Esophagus muscularis mucosa (tissue), 4 donors: ENCODE results near the gene POLR3G. TPM values are rescaled to one million over a fixed set of nuclear protein-coding genes. Genes with fewer than 3 reads are reported as not detected.

Experiments
- DNase-seq: peaks from one replicate; pipeline ENCODE4 v3.0.0-alpha.2; 2017; ENCODE audit errors: extremely low spot score
- H3K27ac ChIP-seq, 4 donors: fragments of 200-600 bp; sonication (generic); replicated peaks in 1 of 4; 1 replicate in 3 of 4; 2 replicates in 1 of 4; pipeline ENCODE4 v1.5.1; 2016 to 2019; ENCODE audit warnings: mild to moderate bottlenecking in 1 of 4
- H3K27me3 ChIP-seq, 4 donors: fragments of 200-600 bp; sonication (generic); one replicate each; pipeline versions ENCODE4 v1.5.1 to v1.6.0; 2016 to 2019
- H3K36me3 ChIP-seq, 4 donors: fragments of 200-600 bp; sonication (generic); one replicate each; pipeline ENCODE4 v1.5.1; 2016 to 2019
- H3K4me1 ChIP-seq, 4 donors: fragments of 200-600 bp; sonication (generic); one replicate each; pipeline ENCODE4 v1.5.1; 2016 to 2019
- H3K4me3 ChIP-seq, 4 donors: fragments of 200-600 bp; sonication (generic); 1 replicate in 2 of 4; 2 replicates in 2 of 4; pipeline ENCODE4 v1.5.1; 2016 to 2019; ENCODE audit warnings: mild to moderate bottlenecking in 4 of 4, moderate library complexity in 1 of 4
- H3K9me3 ChIP-seq, 4 donors: fragments of 200-600 bp; sonication (generic); 1 replicate in 3 of 4; 2 replicates in 1 of 4; pipeline ENCODE4 v1.5.1; 2016 to 2019
- EP300 ChIP-seq: sonication (generic); formaldehyde crosslinking; IDR thresholded peaks from one replicate; pipeline ENCODE4 v1.6.1; 2017; ENCODE audit warnings: antibody characterized with exemption
- POLR2A ChIP-seq: fragments of 450-650 bp; IDR thresholded peaks from one replicate; pipeline ENCODE4 v1.6.1; 2017; ENCODE audit warnings: antibody characterized with exemption, moderate library complexity, mild to moderate bottlenecking, low read depth
- POLR2AphosphoS5 ChIP-seq, 2 donors: sonication (generic); formaldehyde crosslinking; IDR thresholded peaks; one replicate each; pipeline ENCODE4 v1.6.1; 2017; ENCODE audit warnings: antibody characterized with exemption in 2 of 2
- WGBS: methylation state at CpG from one replicate; pipeline ENCODE4 v1.1.5; 2018; 5-methylcytosine and 5-hydroxymethylcytosine counted together
- intact Hi-C: fragments of 100-400 bp; cut with DNase I; formaldehyde crosslinking; loops from one replicate; pipeline ENCODE4 v1.15.1; 2023
- total RNA-seq, 4 donors: library from RNA; depleted of rRNA; stranded (reverse); fragments of >200 nt; gene quantifications; one replicate each; pipeline versions ENCODE4 v1.1.0 to v1.2.1, GENCODE V29; 2016
- TF ChIP-seq, protein P1 (sequence below), 3 experiments: fragments of 200-600 bp in 2 of 3; fragments of 450-650 bp in 1 of 3; sonication (generic) in 2 of 3; IDR thresholded peaks; one replicate each; pipeline ENCODE4 v1.5.1; 2017 to 2019; ENCODE audit warnings: antibody characterized with exemption in 3 of 3, mild to moderate bottlenecking in 2 of 3, moderate library complexity in 1 of 3

POLR3G gene
- total RNA-seq, 4 donors from 2014 or later: 0.42 to 2.5 (median 1.4) TPM

DNA sequence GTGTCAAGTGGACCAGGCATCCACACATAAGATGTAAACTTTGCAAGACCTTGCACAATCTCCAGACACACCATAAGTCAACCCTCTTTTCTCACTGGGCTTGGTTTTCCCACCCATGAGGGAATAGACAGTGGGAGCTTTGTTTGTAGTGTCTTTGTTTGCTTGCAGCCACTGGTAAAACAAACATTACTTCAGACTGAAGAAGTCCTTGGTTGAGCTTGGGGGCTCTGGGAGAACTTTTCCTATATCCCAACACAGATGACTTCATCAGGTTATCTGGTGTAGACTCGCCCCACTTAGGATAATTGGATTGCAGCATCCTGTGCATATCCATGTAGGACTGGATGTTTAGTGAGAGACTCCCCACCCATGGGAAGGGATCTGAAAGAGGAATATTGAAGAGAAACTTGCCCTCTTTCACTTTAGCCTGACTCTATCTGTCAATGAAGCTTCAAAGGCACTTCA is 72.4 kb downstream of the POLR3G start:
- Histone ChIP-seq H3K27me3 (peaks cover 0 to 8% (median 0%) of the 10 kb centered on the region in 4 donors), H3K9me3 (no peaks in the 10 kb centered on the region), H3K4me1 (no peaks in the 10 kb centered on the region), H3K36me3 (no peaks in the 10 kb centered on the region), H3K4me3 (no peak overlapping the region), H3K27ac (no peak overlapping the region)
- TF ChIP-seq, protein P1, sequence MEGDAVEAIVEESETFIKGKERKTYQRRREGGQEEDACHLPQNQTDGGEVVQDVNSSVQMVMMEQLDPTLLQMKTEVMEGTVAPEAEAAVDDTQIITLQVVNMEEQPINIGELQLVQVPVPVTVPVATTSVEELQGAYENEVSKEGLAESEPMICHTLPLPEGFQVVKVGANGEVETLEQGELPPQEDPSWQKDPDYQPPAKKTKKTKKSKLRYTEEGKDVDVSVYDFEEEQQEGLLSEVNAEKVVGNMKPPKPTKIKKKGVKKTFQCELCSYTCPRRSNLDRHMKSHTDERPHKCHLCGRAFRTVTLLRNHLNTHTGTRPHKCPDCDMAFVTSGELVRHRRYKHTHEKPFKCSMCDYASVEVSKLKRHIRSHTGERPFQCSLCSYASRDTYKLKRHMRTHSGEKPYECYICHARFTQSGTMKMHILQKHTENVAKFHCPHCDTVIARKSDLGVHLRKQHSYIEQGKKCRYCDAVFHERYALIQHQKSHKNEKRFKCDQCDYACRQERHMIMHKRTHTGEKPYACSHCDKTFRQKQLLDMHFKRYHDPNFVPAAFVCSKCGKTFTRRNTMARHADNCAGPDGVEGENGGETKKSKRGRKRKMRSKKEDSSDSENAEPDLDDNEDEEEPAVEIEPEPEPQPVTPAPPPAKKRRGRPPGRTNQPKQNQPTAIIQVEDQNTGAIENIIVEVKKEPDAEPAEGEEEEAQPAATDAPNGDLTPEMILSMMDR (IDR thresholded peaks at IDR 0.05): no peak
- TF ChIP-seq POLR2A (no peak), EP300 (no peak), POLR2AphosphoS5 (IDR thresholded peaks at IDR 0.05) (no peak)
- intact Hi-C loops: no loop called here
- whole genome bisulfite sequencing: 83% methylated on average over 1 of the region's 1 CpG
- no peak for DNase-seq

GRCh38 chr5:90548069-90548593 is 73.5 kb downstream of the POLR3G start:
- Histone ChIP-seq H3K4me1 (no peaks in the 10 kb centered on the region), H3K4me3 (no peak overlapping the region), H3K9me3 (no peaks in the 10 kb centered on the region), H3K36me3 (no peaks in the 10 kb centered on the region), H3K27ac (no peak overlapping the region), H3K27me3 (peaks cover 0 to 13% (median 0%) of the 10 kb centered on the region in 4 donors)
- 48% methylated on average over 5 of the region's 5 CpGs for WGBS
- intact Hi-C loops: no loop called here
- TF ChIP-seq POLR2A (no peak), POLR2AphosphoS5 (IDR thresholded peaks at IDR 0.05) (no peak), EP300 (no peak)
- TF ChIP-seq, protein P1 (IDR thresholded peaks at IDR 0.05): no peak
- no peak for DNase-seq

DNA sequence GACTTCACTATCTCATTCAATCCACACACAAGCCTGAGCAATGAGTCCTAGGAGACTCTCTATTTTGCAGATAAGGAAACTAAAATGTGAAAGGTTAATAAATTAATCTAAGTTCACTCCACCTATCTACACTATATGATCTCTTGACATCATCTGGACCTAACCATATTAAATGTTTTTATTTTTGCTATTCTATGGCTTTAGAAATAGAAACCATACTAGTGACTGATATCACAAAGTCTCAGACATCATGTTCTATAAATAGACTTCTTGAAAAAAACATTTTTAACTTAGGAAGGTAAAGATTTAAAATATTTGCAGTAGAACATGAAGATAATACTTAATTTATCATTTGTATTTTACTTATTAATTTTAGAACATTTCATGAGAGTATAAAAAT is 74.6 kb downstream of the POLR3G start:
- Histone ChIP-seq H3K36me3 (no peaks in the 10 kb centered on the region), H3K27ac (no peak overlapping the region), H3K27me3 (peaks cover 0 to 10% (median 0%) of the 10 kb centered on the region in 4 donors), H3K4me3 (no peak overlapping the region), H3K9me3 (no peaks in the 10 kb centered on the region), H3K4me1 (no peaks in the 10 kb centered on the region)
- intact Hi-C loops: no loop called here
- no peak for DNase-seq
- no peak for TF ChIP-seq EP300
- TF ChIP-seq POLR2A: no peak
- no peak for TF ChIP-seq POLR2AphosphoS5 (IDR thresholded peaks at IDR 0.05)
- TF ChIP-seq, protein P1 (IDR thresholded peaks at IDR 0.05): no peak

DNA sequence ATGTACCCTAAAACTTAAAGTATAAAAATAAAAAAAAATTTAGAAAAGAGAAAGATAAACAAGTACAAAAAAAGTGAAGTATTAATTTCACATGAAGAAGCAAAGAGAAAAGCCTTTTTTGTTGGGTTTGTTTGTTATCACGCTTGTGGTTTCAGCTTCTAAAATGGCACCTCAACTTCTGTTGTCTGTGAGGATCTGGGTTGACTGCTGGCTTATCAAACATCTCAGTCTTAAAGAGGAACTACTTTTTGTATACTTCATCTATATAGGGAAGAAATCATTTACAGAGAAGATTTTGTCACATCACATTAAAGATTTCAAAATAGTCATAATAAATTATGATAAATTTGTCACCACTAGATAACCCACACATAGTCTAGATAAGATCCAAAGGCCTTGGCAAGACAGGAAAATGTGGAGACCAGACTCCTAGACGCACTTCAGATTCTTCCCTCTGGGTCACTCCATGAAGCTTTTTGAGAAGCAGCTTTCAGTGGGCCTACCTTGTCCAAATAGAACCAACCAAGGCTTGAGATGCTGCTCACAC is 75.1 kb downstream of the POLR3G start:
- TF ChIP-seq EP300 (no peak), POLR2A (no peak), POLR2AphosphoS5 (IDR thresholded peaks at IDR 0.05) (no peak)
- TF ChIP-seq, protein P1 (IDR thresholded peaks at IDR 0.05): no peak
- WGBS: 75% methylated on average over 2 of the region's 2 CpGs
- no peak for DNase-seq

More for the DNA sequence above, 75.1 kb downstream of the POLR3G start:
- no peak overlapping the region for H3K27ac ChIP-seq
- no peak overlapping the region for H3K4me3 ChIP-seq
- intact Hi-C loops: no loop called here
- no peaks in the 10 kb centered on the region for H3K9me3 ChIP-seq
- peaks cover 0 to 10% (median 0%) of the 10 kb centered on the region in 4 donors for H3K27me3 ChIP-seq
- no peaks in the 10 kb centered on the region for H3K4me1 ChIP-seq
- H3K36me3 ChIP-seq: no peaks in the 10 kb centered on the region
